Peyer's patch (tissue), 4 donors: Measurements from ENCODE around the gene KCNA10.

Experiments
- POLR2A ChIP-seq, 2 donors: fragments of 450-650 bp; IDR thresholded peaks; one replicate each; pipeline ENCODE4 v1.5.1; 2017; ENCODE audit warnings: antibody characterized with exemption in 2 of 2, mild to moderate bottlenecking in 2 of 2, moderate library complexity in 2 of 2
- TF ChIP-seq, protein P1 (sequence below), 6 experiments: fragments of 450-650 bp in 4 of 6; fragments of 200-600 bp in 2 of 6; sonication (generic) in 1 of 6; IDR thresholded peaks; one replicate each; pipeline ENCODE4 v1.5.1; 2017 to 2019; ENCODE audit warnings: antibody characterized with exemption in 6 of 6, mild to moderate bottlenecking in 3 of 6, moderate library complexity in 1 of 6

- TF ChIP-seq, protein P1, sequence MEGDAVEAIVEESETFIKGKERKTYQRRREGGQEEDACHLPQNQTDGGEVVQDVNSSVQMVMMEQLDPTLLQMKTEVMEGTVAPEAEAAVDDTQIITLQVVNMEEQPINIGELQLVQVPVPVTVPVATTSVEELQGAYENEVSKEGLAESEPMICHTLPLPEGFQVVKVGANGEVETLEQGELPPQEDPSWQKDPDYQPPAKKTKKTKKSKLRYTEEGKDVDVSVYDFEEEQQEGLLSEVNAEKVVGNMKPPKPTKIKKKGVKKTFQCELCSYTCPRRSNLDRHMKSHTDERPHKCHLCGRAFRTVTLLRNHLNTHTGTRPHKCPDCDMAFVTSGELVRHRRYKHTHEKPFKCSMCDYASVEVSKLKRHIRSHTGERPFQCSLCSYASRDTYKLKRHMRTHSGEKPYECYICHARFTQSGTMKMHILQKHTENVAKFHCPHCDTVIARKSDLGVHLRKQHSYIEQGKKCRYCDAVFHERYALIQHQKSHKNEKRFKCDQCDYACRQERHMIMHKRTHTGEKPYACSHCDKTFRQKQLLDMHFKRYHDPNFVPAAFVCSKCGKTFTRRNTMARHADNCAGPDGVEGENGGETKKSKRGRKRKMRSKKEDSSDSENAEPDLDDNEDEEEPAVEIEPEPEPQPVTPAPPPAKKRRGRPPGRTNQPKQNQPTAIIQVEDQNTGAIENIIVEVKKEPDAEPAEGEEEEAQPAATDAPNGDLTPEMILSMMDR (IDR thresholded peaks at IDR 0.05), result peak in 5 of 6 experiments; percentile 7 to 42 (median 31)
- TF ChIP-seq POLR2A (IDR thresholded peaks at IDR 0.05), result no peak
Measured at GRCh38 chr1:110548381-110548780, 29.4 kb upstream of the KCNA10 start.
